HL-60 (cell line): Measurements from ENCODE around the gene CACNG4.

Source experiments
- CTCF ChIP-seq: IDR thresholded peaks from one replicate; pipeline ENCODE4 v1.5.1; 2011; ENCODE audit warnings: low read length, control low read depth, inconsistent platforms; ENCODE audit not compliant: insufficient read depth
- REST ChIP-seq: IDR thresholded peaks from 2 replicates; pipeline ENCODE4 v1.6.1; 2012; ENCODE audit warnings: low read depth; ENCODE audit not compliant: insufficient replicate concordance

GRCh38 chr17:67044940-67045339 lies 80.4 kb downstream of the CACNG4 start:
- TF ChIP-seq CTCF = no peak
- no peak for TF ChIP-seq REST
